Testis (tissue), 2 donors: ENCODE measurements around the gene GREB1L.

Source experiments
- CTCF ChIP-seq, 3 experiments: fragments of 450-650 bp in 2 of 3; fragments of 200-600 bp in 1 of 3; sonication (generic) in 1 of 3; IDR thresholded peaks; one replicate each; pipeline ENCODE4 v1.5.1; 2016 to 2019; ENCODE audit warnings: antibody characterized with exemption in 3 of 3, mild to moderate bottlenecking in 2 of 3, moderate library complexity in 1 of 3
- POLR2A ChIP-seq: fragments of 450-650 bp; IDR thresholded peaks from one replicate; pipeline ENCODE4 v1.6.1; 2017; ENCODE audit warnings: antibody characterized with exemption, mild to moderate bottlenecking, moderate library complexity

GRCh38 chr18:21230436-21230835 lies 11.6 kb upstream of the GREB1L start:
- TF ChIP-seq CTCF (IDR thresholded peaks at IDR 0.05) (no peak), POLR2A (no peak)
